Measurements from ENCODE around the gene NT5C.

NT5C gene

DNA sequence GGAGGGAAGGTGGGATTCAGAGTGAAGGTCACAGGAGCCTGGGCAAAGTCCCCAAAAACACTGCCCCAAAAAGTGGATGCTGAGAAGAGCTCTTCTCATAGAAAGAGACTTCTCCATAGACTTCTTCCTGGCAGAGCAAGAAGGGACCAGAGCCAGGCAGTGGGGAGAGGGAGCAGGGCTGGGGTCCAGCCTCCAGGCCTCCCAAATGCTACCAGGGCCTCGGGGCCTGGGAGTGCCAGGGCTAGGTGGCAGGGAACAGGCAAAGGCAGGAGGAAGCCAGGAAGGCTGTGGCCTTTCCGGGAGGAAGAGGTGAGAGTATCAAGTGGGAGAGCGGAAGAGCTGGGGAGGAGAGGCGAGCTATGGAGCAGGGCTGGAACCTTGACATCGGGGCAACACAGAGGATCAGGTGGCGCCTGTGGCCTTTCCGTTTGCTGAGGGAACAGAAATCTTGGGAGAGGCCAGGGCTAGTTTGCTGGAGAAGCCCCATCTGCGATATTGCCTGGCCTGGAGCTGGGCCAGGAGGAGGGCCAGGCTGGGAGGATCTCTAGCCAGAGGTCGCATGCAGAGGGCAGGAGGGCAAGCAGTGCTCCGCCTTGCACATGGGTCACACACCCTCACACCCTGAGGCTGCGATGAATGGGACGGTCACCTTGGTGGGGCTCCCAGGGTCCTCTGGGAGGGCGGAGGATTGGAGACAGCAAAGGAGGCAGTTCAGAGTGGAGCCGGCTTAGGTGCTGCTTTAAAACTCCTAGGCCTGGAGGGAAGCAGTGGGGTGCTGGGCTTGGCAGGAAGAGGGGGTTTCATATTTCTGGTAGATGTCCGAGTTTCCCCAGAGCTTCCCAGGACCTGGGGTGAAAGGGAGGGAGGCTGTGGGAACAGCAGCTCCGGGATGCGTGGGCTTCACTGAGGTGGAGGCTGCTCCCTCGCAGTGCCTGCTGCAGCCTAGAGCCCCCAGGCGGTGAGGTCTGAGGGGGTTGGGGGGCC, 40.4 kb downstream of the NT5C start:
- no peak for DNase-seq

DNA sequence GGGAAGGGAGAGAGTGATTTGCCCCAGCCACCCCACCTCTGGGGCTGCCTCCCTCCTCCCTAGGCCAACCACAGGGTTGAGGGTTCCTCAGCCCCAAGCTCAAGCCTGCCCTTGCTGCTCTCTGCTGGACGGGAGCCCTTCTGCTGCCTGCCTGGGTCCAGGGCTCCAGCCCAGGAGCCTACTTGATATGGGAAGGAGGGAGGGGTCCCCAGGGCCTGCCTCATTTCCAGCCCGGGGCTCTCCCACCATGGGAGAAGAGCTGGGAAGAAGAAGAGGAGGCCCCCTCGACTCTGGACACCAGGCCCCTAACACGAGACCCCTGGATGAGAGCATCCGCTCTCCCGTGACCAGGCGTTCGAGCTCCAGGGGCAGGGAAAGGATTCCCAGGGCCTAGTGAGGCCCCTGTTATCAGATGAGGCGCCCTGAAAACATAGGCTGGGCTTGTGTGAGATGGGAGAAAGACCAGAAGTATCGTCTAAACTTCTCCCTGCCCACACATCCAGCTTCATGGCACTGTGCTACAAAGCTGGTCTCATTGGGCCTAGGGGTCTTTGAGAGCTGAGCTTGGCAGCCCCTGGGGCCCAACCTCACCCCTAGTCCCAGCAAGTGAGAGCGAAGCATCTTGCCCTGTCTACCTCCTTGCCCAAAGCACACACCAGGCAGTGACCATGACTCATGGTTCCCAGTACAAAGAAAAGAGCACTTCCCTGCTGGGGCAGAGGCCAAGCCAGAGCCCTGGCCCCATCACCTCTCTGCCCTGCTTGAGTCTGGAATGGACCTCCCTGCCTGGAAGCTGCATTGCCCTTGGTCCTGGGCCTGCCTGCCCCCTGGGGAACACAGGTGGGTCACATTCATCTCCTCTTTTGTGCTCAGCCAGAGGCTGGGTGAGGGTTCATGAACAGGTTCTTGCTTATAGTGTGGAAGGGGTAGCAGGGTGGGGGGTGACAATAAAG, 42.8 kb downstream of the NT5C start:
- no peak for DNase-seq

DNA sequence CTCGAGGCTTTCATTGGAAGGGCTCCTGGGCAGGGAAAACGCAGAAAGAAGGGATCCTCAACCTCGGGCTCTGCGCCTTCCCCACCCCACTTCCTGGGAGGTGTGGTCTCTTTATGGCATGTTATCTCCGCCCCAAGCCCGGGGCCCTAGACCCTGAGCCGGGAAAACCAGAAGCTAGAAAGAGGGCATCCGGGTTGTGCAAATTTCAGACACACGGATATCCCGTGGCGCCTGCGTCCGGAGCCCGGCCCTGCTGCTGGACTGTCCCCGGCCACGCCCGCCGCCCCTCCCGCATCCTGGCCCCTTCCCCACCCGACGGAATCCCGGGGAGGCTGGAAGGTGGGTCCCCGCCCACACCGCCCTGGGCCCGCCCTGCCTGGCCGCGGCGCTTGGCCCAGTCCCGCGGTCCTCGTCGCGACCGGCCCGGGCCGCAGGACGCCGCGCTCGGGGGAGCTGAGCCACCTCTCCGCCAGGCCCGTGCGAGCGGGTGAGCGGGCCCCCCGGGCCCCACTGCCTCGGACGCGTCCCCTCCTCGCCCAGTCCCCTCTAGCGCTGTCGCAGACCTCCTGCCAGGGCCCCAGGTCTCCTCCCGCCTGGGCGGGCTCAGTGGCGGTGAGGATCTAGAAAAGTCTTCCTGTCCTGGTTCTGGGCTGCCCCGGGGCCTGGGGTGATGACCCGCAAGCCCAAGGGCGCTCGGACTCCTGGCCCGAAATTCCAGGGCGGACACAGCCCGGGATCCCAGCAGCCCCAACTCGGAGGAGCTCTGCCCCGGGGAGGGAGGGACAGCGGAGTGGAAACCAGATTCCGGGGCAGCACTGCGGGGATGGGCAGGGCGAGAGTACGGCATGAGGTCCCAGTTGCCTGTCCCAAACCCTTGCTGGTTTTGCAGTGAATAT, 43.7 kb downstream of the NT5C start, which contains the start of gene SLC16A5:
TSS of gene SLC16A5 (plus strand) at position 397 of the 896 bp plus-strand sequence. CDS start 5,683 bp downstream, outside the sequence.
- DNase-seq: peak; percentile 50

DNA sequence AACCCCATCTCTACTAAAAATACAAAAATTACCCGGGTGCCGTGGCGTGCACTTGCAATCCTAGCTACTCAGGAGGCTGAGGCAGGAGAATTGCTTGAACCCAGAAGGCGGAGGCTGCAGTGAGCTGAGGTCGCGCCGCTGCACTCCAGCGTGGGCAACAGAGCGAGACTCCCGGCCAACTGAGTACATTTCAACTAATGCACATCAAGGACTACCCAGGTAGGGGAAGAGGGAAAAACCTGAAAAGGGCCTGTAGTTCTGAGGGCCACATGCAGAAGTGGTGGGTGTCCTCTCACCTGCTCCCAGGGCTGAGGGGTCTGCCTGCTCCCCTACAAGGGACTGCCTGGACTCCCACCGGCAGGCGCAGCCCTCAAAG, 44.4 kb downstream of the NT5C start:
- no peak for DNase-seq

DNA sequence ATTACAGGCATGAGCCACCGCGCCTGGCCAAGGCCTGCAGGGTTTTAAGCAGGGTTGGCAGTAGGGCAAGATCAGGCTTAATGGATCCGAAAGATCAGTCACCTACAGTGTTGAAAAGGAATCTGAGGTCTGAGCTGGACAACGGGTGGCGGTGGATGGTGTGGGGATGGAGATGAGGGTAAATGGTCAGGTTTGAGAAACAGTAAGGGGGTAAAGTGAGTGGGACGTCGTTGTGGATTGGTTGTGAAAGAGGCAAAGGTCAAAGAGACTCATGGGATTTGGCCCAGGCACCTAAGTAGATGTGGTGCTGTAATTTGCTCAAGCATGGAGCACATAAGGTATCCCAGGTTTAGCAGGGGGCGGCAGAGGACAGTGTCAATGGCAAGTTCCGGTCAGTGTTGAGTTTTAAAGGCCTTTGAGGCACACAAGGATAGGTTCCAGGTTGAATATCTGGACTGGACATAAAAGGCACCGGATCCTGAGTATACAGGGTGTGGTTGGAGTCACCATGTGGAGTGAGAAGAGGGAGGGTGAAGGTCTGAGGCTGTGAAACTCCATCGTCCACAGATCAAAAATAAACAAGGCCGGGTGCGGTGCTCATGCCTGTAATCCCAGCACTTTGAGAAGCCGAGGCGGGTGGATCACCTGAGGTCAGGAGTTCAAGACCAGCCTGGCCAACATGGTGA, 44.9 kb downstream of the NT5C start:
- no peak for DNase-seq

DNA sequence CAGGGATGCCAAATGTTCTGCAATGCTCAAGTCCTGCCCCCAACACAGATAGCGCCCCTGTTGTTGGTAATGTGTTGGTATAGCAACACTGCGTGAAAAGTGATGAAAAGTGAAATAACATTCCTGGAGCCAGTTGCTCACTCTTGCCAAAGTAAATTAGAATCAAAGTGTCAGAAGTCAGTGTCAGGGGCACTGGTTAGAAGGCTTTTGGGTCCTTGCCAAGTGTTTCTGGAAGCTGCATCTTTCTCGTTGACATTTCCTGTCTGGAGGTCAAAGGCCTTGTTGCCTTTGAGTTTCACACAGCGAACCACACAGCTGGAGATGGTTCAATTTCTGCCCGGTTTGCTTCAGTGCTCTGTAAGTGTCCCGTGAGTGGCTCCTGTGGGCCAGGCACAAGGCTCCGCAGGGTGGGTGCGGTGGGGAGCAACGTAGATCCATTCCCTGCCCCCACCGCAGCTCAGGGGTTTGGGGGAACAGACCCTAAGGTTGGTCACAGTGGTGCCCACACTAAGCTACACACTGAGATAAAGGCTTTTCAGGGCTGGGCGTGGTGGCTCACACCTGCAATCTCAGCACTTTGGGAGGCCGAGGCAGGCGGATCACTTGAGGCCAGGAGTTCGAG, 47.4 kb downstream of the NT5C start:
- DNase-seq: no peak

DNA sequence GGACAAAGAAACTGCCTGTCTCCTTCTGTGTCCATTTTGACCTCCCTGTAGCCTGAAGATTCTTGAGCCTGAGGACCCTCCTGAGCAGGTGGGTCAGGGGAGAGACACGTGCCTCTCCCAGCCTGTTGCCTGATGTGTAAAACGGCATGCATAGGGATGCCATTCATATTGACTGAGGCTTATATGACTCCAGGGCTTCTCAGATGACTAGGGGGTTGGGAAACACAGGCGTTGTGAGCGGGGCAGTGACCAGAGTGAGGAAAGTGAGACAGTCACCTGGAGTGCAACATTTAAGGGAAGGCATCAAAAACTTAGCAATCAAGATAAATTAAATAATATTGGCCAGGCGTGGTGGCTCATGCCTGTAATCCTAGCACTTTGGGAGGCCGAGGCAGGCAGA, 48.9 kb downstream of the NT5C start:
- DNase-seq: no peak

DNA sequence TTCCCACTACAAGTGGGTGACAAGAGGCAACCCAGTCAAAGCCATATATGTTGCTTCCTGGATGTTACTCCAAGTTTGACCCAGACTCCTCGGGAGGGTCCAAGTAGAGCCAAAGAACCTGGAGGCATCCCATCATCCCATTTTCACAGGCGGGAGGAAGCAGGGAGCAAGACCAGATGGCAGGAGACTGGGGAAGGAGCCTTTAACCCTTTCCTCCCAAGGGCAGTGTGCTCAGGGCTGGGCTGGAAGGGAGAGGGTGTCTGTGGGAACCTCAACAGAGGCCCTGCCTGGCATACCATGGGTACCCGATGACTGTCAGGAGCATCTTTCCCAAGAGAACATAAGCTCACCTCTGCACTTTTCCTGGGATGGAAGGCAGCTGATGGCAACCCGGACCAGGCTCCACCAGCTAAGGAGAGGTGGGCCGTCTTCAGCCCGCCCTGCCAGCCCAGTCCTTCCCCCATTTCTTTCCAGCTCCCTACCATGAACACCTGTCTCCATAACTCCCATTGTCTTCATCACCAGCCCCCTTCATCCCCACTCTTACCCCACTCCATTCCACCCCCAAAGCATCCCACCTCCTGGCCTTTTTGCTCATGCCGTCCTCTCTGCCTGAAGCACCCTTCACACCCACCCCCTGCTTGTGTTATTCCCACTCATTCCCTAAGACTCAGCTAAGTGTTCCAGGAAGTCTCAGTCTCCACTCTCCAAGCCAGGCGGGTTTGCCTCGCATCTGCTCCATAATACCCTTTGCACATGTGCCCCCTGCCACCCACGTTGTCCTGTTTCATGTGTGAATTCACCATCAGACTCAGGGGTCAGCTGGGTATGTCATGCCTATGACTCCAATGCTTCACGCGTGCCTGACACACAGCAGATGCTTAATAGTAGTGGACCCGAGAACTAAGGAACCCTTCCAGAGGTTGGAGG, 49.7 kb downstream of the NT5C start:
- no peak for DNase-seq
